Measurements from ENCODE around the gene TRO.

The TRO gene

DNA sequence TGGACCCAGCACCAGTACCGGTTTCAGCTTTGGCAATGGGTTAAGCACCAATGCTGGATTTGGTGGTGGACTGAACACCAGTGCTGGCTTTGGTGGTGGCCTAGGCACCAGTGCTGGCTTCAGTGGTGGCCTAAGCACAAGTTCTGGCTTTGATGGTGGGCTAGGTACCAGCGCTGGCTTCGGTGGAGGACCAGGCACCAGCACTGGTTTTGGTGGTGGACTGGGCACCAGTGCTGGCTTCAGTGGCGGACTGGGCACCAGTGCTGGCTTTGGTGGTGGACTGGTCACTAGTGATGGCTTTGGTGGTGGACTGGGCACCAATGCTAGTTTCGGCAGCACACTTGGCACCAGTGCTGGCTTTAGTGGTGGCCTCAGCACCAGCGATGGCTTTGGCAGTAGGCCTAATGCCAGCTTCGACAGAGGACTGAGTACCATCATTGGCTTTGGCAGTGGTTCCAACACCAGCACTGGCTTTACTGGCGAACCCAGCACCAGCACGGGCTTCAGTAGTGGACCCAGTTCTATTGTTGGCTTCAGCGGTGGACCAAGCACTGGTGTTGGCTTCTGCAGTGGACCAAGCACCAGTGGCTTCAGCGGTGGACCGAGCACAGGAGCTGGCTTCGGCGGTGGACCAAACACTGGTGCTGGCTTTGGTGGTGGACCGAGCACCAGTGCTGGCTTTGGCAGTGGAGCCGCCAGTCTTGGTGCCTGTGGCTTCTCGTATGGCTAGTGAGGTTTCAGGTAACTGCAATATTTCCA lies 9.8 kb downstream of the TRO start:
- DNase-seq (ENCODE audit: insufficient read length) (no peak), FAIRE-seq (no peak)
- TF ChIP-seq POLR2A (IDR thresholded peaks at IDR 0.05; ENCODE audit: low read depth, low read length): no peak

DNA sequence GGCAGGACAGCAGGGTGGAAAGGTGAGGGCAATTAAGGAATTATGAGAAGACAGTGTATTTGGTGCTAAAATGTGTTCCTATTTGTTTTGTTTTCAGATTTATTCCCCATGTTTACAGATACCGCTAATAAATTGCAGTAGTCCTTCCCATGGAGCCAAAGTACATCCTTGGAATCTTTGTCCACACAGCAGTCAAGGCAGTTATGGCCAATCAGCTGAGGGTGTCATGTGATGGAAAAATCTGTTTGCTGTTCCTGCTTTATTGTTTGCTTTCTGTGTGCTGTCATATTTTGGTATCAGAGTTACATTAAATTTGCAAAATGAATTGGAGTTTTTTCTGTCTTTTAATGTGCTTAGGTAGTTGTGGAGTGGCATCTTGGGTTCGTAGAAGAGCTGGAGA lies 10.5 kb downstream of the TRO start:
- TF ChIP-seq TAF1 (IDR thresholded peaks at IDR 0.05; ENCODE audit: borderline replicate concordance, low read depth, low read length) (no peak), POLR2AphosphoS5 (IDR thresholded peaks at IDR 0.05; ENCODE audit: low read depth, low read length) (no peak), POLR2A (IDR thresholded peaks at IDR 0.05; ENCODE audit: low read depth, low read length) (no peak)
- FAIRE-seq (no peak), DNase-seq (ENCODE audit: insufficient read length) (no peak)

DNA sequence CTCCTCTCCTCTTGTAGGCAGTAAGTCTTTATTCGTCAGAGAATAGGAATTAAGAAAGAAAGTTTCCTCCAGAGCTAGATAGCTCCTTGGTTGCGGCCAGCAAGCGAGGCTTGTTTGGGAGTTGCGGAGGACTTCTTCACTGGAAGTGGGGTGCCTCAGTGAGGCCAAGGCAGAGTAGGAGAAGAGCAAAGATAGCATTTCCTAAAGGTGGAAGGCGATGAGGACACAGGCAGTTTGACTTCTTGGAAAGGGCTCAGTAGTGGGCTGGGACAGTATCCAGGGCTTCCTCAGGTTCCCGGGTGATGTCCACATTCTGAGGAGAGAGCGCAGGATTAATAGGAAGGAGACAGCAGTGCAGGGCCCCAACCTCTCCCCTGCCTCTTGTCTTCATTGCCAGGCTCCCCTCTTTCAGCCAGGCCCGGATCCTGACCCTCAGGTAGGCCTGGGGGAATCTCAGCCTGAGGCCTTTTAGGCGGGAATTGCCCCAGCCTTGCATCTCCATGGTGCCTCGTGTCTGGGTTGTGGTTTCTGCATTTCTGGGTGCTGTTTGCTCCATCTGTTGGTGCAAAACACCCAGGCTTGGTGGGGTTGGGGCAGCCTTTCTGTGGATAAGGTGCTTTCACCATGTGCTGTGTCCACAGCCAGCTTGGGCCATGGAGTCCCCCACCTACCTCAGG lies 12.7 kb downstream of the TRO start:
- FAIRE-seq (no peak), DNase-seq (ENCODE audit: insufficient read length) (no peak)
- TF ChIP-seq POLR2AphosphoS5 (IDR thresholded peaks at IDR 0.05; ENCODE audit: low read depth, low read length) (no peak), POLR2A (IDR thresholded peaks at IDR 0.05; ENCODE audit: low read depth, low read length) (no peak), TAF1 (IDR thresholded peaks at IDR 0.05; ENCODE audit: borderline replicate concordance, low read depth, low read length) (no peak)

- FAIRE-seq (no peak), DNase-seq (ENCODE audit: insufficient read length) (no peak)
- TF ChIP-seq POLR2A (IDR thresholded peaks at IDR 0.05; ENCODE audit: low read depth, low read length): no peak
- no peak for TF ChIP-seq TAF1 (IDR thresholded peaks at IDR 0.05; ENCODE audit: borderline replicate concordance, low read depth, low read length)
- no peak for TF ChIP-seq POLR2AphosphoS5 (IDR thresholded peaks at IDR 0.05; ENCODE audit: low read depth, low read length)
These were observed 13.4 kb downstream of the TRO start for GRCh38 chrX:54934058-54934457.

GRCh38 chrX:54934890-54935289 lies 14.3 kb downstream of the TRO start:
- FAIRE-seq: no peak
- no peak for DNase-seq (ENCODE audit: insufficient read length)
- TF ChIP-seq POLR2AphosphoS5 (IDR thresholded peaks at IDR 0.05; ENCODE audit: low read depth, low read length) (no peak), POLR2A (IDR thresholded peaks at IDR 0.05; ENCODE audit: low read depth, low read length) (no peak), TAF1 (IDR thresholded peaks at IDR 0.05; ENCODE audit: borderline replicate concordance, low read depth, low read length) (no peak)

DNA sequence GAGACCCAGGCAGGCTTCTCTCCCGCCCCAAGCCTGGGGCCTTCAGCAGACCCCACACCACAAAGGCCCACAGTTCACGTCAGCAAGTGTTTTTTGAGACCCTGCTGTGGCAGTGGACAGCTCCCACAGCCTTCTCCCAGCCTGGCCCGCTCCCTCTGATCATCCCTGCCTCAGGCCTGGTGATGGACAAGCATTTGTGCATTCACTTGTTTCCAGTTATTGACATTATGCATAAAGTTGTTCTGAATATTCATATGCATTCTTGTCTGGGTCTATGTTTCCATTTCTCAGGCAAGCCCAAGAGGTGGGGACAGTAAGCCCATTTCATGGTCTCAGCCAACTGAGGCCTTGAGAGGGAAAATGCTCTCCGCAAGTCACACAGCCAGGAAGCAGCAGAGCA lies 14.7 kb downstream of the TRO start:
- FAIRE-seq: no peak

GRCh38 chrX:54937416-54937815 lies 16.8 kb downstream of the TRO start:
- no peak for FAIRE-seq

More for the DNA sequence above, 14.7 kb downstream of the TRO start:
- DNase-seq (ENCODE audit: insufficient read length): no peak
- TF ChIP-seq POLR2A (IDR thresholded peaks at IDR 0.05; ENCODE audit: low read depth, low read length) (no peak), POLR2AphosphoS5 (IDR thresholded peaks at IDR 0.05; ENCODE audit: low read depth, low read length) (no peak), TAF1 (IDR thresholded peaks at IDR 0.05; ENCODE audit: borderline replicate concordance, low read depth, low read length) (no peak)

DNA sequence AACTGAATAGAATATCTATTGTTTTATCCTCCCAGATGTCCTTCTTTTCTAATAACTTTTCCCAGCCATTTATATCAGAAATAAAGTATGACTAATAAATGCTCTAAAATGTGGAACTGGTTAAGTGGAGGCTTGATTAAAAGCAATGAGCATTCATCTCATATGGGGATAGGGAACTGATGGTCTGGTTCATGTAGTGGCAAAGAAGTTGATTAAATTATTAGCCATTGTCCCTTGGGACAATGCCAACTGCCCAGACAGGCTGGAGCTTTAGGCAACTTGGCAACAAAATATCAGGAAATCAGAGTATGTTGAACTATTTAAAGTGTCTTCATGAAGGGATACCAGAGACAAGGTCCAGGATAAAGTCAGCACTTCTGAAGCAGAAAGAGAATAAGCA lies 24.2 kb downstream of the TRO start:
- DNase-seq (ENCODE audit: insufficient read length) (no peak), FAIRE-seq (no peak)
- TF ChIP-seq POLR2A (IDR thresholded peaks at IDR 0.05; ENCODE audit: low read depth, low read length) (no peak), POLR2AphosphoS5 (IDR thresholded peaks at IDR 0.05; ENCODE audit: low read depth, low read length) (no peak), TAF1 (IDR thresholded peaks at IDR 0.05; ENCODE audit: borderline replicate concordance, low read depth, low read length) (no peak)

More at GRCh38 chrX:54937416-54937815, 16.8 kb downstream of the TRO start:
- TF ChIP-seq TAF1 (IDR thresholded peaks at IDR 0.05; ENCODE audit: borderline replicate concordance, low read depth, low read length): no peak
- no peak for TF ChIP-seq POLR2A (IDR thresholded peaks at IDR 0.05; ENCODE audit: low read depth, low read length)
- no peak for TF ChIP-seq POLR2AphosphoS5 (IDR thresholded peaks at IDR 0.05; ENCODE audit: low read depth, low read length)
- DNase-seq (ENCODE audit: insufficient read length): no peak

DNA sequence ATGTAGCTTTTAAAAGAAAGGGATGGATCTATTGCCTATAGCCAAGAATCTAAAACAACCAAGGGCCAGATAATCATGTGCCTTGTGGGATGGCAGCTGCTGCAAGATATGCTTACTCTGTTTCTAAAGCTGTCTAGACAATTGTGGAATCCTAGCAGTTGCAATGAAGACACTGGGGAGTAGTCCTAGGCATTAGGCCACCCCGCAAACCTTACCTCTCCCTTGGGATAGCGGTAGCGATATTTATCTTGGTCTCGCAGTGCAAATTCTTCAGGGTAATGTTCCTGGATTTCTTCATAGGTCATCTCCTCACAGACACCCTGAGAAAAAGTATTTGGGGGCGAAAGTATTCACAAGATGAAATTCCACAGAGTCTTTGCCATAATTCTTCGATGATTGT lies 24.6 kb downstream of the TRO start:
- DNase-seq (ENCODE audit: insufficient read length) (no peak), FAIRE-seq (no peak)
- TF ChIP-seq TAF1 (IDR thresholded peaks at IDR 0.05; ENCODE audit: borderline replicate concordance, low read depth, low read length) (no peak), POLR2A (IDR thresholded peaks at IDR 0.05; ENCODE audit: low read depth, low read length) (no peak)

DNA sequence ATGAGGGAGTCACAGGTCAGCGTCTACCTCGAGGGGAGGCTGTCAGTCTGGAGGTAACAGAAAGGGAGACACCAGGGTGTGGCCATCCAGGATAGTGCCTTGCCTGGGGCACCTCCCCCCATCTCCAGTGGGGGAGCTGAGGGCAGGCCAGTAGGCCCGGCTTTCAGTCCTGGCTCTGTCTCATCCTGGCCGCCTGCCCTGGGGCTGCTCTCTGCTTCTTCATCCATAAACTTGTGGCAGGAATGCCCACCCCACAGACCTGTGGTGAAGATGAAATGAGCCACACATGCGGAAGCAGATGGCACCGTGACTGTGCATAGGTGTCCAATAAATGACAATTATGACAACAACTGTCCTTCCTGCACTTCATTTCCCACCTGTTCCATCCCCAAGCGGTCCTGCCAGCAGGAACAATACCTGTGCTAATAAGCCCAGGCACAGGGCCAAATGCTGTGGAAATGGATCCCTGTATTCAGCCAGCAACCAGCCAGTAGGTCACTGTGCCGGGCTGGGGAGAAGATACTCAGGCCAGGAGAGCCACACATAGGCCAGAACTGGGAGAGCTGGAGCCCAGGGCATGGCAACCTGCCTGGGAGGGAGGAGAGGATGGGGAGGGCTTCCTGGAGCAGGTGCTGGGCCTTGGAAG lies 30.2 kb downstream of the TRO start:
- DNase-seq (ENCODE audit: insufficient read length) (no peak), FAIRE-seq (no peak)
- TF ChIP-seq POLR2A (IDR thresholded peaks at IDR 0.05; ENCODE audit: low read depth, low read length) (no peak), POLR2AphosphoS5 (IDR thresholded peaks at IDR 0.05; ENCODE audit: low read depth, low read length) (no peak), TAF1 (IDR thresholded peaks at IDR 0.05; ENCODE audit: borderline replicate concordance, low read depth, low read length) (no peak)

GRCh38 chrX:54961750-54962149 lies 41.1 kb downstream of the TRO start:
- FAIRE-seq: no peak
- TF ChIP-seq TAF1 (IDR thresholded peaks at IDR 0.05; ENCODE audit: borderline replicate concordance, low read depth, low read length): no peak
- DNase-seq (ENCODE audit: insufficient read length): no peak

All from GM12892 (cell line).